Skeletal muscle cell (primary cell): Measurements from ENCODE around the gene CFAP221.
A peak's percentile ranks its signal among the peaks of the same experiment; 100 is the strongest.

Source experiments
- DNase-seq: peaks from one replicate; pipeline ENCODE4 v3.0.0-alpha.2; 2010; ENCODE audit warnings: low read depth
- H3K4me3 ChIP-seq: 2 replicates; pipeline ENCODE4 v1.5.1; 2011; ENCODE audit warnings: low read depth, mild to moderate bottlenecking, control low read depth, low read length, moderate library complexity

Gene CFAP221

DNA sequence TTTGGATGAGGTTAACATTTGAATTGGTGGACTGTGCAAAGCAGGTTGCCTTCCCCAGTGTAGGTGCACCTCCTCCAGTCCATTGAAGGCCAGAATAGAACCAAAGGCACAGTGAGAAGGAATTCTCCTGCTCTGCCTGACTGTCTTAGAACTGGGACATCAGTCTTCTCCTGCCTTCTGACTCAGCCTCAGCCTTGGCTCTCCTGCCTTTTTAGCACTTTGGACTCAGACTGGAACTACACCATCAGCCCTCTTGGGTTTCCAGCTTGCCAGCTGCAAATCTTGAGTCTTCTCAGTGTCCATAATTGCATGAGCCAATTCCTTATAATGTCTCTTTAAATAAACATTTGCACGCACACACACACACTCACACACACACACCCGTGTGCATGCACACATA lies 126.8 kb downstream of the CFAP221 start:
- H3K4me3 ChIP-seq = no peak overlapping the region
- DNase-seq = no peak

DNA sequence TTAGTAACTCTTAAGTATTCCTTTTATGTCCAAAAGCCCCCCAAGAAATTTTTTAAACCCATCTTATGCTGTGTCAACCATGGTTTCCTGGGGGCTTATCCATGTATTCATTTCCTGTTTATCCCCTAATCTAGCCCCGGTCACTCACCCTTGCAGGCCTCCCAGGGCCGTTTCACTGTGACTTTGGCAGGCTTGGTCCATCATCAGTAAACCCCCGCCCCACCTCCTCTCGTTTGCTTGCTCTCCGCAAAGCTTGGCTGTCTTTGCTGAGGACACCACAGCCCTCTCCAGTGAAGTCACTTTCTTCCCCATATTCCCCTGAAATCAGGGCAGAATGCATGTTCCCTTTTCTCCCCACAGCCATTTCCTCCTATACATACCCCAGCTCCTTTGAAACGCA lies 127.5 kb downstream of the CFAP221 start:
- no peak for DNase-seq
- H3K4me3 ChIP-seq = no peak overlapping the region

DNA sequence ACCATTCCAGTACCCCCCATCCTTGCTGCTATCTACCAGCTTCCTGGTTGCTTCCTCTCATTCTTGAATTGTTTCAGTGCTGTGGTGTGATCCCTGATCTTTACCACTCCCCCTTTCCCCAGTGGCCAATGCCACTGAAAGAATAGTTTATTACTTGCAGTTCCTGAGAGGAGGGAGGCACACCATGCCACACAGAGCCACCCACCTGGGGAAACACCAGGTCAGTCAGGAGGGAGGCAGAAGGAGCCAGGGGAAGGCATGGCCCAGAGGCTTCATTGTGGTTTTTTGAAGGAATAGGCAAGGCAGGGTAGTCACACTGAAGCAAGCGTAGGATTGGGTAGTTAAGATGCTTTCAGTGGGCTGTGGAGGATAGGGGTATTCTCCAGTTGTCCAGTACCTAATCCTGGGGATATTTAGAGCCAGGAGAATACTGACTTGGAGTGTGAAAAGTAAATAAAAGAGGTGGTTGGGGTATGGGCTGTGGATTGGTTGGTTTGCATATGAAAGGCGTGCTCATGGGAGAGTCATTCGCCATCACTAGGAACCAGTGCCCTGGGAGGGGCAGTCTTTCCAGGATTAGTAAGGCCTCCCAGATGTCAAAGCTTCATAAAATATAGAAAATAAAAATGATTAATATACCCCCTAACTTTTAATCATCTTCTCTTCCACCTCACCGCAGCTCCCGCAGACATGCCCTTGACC lies 128.1 kb downstream of the CFAP221 start:
- H3K4me3 ChIP-seq = no peak overlapping the region
- DNase-seq = no peak

DNA sequence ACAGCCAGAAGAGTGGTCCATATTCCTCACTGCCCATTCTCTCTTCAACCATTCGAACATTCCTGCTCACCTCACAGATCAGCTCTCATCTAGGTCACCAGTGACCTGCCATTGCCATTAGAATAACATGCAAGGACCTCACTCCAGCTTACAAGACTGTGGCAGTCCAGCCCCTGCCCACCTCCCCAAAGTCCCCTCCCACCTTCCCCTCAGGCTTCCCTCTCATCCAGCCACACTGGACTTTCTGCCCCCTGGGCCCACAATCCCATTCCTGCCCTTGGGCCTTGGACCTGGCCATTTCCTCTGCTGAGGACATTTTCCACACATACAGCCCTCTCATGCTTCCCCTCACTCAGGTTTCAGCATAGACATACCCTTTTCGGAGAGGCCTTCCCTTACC lies 129.5 kb downstream of the CFAP221 start:
- DNase-seq = no peak
- H3K4me3 ChIP-seq = no peak overlapping the region

DNA sequence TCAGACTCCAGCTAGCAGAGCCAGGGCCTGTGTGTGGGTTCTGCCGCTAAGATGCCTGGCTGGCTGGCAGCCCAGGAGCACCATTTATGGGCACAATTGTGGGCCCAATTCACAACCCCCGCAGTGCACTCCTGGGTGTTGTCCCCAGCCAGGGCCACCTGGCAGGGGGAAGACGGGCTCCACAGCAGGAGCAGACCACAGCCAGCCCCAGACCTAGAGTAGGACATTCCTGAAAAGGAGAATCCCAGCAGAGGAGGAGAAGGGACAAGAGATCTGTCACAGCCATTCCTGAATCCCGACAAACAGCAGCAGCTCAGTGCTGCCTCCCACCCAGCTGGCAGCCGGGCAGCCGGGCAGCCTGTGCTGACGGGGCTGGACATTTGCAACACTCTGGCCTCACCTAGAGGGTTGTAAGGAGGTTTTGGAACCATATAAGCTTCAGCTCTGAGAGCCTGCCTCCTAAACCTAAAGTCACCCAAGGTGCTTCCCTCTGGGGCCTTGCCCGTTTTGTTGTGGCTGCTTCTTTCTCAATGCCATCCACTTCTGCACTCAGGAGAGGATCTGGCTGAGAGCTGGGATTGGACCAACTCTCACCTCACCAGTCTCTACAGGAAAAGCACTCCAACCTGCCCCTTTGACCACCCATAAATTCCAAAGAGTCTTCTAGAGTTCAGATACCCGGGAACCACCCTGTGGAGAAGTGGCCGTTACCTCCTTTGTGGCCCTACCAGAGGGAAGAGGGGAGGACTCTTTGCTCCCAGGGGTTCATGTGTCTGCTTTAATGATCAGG lies 130.7 kb downstream of the CFAP221 start:
- no peak overlapping the region for H3K4me3 ChIP-seq
- no peak for DNase-seq

DNA sequence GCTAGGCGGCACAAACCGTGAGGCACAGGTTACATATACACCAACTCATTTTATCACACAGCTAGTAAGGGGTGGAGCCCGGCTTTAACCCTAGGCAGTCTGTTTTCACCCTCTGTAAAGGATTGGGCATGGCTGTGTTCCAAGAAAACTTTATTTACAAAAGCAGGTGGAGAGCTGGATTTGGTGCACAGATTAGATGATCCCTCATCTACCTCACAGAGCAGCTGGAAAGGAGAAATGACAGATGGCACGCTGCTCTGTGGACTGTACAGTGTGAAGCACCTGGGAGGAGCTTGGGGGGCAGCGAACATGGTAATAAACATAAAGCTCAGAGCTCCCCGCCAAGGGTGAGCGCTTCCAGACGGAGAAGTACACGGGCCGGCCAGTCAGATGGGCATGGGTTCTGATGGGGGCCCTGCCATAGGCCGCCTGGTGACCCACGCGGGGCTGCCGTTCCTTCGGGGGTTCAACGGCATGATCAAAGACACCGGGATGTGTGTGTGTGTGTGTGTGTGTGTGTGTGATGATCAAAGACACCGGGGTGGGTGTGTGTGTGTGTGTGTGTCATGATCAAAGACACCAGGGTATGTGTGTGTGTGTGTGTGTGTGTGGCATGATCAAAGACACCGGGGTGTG lies 133.9 kb downstream of the CFAP221 start:
- no peak for DNase-seq
- H3K4me3 ChIP-seq = no peak overlapping the region

DNA sequence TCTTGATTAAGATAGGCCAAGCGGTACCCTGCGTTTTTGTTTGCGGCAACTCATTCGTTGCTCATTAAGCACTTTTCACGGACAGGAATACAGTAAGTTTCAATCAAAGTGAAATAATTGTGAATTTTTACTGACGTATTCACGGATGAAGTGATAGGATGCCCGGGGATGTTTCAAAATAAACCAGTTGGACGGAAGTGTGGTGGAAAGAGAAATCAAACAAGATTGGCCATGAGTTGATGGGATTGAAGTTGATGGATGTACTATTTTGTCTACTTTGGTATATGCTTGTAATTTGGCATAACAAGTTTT lies 135.2 kb downstream of the CFAP221 start:
- DNase-seq = no peak

DNA sequence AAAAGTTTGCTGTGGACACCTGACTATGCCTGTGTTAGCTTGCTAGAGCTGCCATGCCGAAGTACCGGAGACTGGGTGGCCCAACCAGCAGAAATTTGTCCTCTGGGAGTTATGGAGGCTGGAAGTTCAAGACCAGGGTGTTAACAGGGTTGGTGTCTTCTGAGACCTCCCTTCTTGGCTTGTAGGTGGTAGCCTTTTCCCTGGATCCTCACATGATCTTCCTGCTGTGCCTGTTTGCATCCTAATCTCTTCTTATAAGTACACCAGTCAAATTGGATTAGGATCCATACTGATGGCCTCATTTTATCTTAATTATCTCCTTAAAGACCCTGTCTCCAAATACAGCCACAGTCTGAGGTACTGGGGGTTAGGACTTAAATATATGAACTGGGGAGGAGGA lies 135.6 kb downstream of the CFAP221 start:
- peak overlapping the region; percentile 90 for H3K4me3 ChIP-seq
- DNase-seq = no peak

More for the DNA sequence above, 135.2 kb downstream of the CFAP221 start:
- H3K4me3 ChIP-seq = peak overlapping the region; percentile 90

DNA sequence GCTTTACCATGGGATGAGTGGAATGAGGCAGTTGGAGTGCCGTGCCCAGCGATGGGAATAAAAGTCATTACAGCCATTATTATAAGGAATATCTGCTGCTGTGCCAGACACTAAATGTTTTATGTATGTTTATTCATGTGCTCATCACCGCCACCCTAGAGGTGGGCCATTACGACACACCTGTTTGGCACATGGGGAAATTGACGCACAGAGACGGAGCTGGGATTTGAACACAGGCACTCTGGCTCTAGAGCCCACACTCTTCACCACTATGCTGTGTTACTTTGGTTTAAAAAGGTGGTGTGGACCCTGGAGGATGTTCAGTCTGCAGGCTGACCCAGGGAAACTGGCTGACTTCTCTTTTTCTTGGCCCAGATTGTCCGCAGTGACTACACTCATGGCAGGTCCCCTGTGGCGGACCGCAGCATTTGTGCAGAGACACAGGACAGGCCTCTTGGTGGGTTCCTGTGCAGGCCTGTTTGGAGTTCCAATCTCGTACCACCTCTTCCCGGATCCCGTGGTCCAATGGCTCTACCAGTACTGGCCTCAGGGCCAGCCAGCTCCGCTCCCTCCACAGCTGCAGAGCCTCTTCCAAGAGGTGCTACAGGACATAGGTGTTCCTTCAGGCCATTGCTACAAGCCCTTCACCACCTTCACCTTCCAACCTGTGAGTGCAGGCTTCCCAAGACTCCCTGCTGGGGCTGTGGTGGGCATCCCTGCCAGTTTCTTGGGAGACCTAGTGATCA lies 136.4 kb downstream of the CFAP221 start:
- DNase-seq = no peak
- no peak overlapping the region for H3K4me3 ChIP-seq

DNA sequence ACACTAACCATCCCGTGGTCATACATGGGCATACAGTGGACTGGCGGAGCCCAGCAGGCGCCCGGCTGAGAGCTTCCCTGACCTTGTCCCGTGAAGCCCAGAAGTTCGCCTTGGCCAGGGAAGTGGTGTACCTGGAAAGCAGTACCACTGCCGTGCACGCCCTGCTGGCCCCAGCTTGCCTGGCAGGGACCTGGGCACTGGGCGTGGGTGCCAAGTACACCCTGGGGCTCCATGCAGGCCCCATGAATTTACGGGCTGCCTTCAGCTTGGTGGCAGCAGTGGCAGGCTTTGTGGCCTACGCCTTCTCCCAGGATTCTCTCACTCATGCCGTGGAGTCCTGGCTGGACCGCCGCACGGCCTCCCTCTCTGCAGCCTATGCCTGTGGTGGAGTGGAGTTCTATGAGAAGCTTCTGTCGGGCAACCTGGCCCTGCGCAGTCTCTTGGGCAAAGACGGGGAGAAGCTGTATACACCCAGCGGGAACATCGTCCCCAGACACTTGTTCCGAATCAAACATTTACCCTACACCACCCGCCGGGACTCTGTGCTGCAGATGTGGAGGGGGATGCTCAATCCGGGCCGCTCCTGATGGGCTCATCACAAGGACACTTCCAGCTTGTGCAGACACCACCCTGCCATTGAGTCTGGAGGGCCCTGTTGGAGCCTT lies 137.1 kb downstream of the CFAP221 start:
- no peak overlapping the region for H3K4me3 ChIP-seq
- DNase-seq = no peak

DNA sequence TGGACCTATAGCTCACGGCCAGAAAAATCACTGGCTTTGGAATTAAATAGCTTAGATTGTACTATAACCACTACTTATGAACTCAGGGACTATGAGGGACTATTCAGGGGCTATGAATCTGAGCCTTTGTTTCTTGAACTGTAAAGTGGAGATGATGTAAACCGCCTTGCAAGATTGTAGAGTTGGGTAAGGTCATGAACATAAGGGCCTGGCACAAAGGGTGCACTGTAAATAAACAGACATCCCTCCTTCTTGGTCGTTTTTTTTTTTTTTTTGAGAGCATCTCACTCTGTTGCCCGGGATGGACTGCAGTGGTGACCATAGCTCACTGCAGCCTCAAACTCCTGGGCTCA lies 137.6 kb downstream of the CFAP221 start:
- H3K4me3 ChIP-seq = no peak overlapping the region
- DNase-seq = no peak

DNA sequence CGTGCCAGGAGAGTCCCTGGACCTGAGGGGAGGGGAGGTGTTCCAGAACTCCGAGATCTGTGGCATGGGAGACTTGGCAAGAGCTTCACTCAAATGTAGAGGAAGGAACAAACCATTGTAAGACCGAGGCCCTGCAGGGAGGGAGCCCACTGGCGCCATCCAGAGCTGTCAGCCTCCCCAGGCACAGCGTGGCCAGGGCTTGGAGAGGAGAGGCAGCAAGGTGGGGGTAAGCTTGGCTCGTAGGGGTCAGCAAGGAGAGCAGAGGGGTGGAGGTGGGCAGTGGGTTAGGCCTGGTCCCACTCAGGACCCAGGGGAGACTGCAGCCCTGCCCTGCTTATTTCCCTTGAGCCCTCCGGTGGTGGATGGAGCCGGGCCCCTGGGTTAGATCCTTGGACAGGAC lies 138.3 kb downstream of the CFAP221 start:
- no peak for DNase-seq

DNA sequence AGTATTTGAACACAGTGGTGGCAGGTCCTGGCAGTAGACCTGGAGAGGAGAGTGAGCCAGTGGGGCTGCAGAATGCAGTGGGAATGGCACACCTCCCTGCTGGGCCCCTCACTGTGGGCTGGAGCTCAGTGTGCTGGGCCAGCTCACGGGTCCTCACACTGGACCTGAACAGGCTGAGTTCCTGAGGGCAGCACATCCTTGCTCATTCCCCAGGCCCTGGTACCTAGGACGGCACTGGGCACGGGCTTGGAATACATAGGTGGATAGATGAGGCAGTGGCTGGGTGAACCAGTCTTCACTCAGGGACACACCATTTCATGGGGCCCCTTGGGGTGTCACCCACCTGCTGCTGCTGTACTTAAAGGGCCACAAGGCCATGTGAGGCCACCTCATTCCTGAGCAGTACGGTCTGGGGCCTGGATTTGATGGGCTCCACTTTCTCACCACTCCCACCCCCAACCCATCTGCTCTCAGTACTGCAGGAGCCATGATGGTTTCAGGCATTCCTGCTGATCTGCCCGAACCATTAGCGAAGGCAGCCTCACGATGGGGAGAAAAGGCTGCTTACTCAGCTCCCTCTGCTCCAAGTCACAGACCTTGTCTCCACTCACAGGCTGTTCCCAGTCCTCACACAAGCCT lies 138.9 kb downstream of the CFAP221 start:
- no peak overlapping the region for H3K4me3 ChIP-seq
- DNase-seq = no peak

More for the DNA sequence above, 138.3 kb downstream of the CFAP221 start:
- no peak overlapping the region for H3K4me3 ChIP-seq

DNA sequence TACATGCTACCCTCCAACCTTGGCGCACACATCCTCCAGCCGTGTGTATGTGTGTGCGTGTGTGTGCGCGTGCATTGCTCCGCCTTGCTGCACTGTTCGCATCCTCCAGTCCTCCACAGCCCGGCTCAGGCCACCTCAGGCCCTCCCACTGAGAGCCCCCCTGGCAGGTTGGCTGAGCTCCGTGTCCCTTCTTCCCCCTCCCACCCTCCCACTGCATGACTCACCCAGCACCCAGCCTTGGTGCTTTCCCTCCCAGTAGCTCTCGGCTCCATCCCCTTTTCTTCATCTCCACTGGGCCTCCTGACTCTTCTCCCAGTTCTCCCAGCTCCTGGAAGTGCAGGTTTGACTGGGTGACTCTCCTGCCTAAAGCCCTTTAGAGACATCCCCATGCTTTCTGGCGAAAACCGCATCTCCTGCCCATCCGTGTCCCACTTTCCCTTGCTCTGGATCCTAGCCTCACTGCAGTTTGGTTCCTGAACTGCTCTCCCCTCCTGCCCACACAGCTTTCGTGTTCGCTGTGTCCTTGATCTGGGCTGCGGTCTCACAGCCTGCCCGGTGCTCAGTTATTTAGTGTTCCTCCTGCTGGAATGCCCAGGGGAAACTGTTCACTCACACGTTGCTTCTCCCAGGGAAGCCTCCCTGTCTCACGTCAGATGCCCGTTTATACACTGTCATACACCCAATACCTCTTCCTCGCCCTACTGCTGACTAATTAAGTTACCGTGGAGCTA lies 139.6 kb downstream of the CFAP221 start:
- DNase-seq = peak; percentile 31
- no peak overlapping the region for H3K4me3 ChIP-seq

DNA sequence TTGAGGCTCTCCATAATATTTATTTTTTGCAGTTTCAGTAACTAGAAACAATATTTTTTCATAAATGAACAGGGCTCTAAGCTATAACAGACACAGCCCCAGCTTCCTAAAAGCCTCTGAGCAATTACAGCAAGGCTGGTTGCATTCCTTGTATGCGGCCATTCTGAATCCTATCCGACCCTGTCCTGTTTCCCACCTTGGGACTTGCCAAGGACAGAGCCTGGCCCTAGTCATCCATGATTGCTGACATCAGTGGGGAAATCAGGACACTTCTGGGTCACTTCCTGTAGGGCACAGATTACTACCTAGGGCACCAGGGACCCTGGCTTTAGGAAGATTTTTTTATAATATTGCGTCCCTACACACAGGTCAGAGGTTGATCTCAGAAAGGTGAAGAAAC lies 140.3 kb downstream of the CFAP221 start:
- no peak for DNase-seq
- H3K4me3 ChIP-seq = no peak overlapping the region

DNA sequence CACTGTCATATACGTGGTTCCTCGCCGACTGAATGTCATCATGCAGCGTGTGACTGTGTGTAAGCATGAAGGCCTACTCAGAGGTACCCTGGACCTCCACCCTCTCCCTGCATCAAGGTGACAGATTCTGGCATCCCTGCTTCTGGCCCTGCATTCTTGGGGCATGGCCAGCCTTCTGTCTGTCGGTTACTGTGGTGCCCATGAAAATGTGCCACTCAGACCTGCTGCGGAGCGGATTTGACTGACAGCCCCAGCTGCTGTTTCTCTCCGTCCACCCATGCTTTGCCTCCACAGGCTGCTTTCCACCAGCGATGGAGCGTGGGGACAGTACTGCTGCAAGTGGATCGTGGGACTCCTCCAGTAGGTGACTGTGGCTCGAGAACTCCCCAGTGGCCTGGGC lies 144.4 kb downstream of the CFAP221 start:
- no peak overlapping the region for H3K4me3 ChIP-seq
- DNase-seq = no peak

DNA sequence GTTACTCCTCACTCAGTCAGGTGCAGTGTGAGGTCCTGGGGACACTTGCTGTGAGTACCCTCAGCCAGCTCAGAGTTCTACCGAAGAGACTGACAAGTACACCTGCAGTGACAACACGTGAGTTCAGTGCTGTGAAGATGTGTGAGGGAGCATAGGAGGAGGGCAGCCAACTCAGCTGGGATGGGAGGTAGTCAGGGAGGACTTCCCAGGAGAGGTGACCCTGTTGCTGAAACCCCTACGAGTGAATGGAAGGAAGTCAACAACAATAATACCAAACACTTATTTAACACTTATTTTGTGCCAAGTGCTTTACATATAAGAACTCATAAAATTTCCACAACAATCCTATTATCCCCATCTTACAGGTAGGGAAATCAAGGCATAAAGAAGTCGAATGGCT lies 145.0 kb downstream of the CFAP221 start:
- no peak for DNase-seq
- no peak overlapping the region for H3K4me3 ChIP-seq

DNA sequence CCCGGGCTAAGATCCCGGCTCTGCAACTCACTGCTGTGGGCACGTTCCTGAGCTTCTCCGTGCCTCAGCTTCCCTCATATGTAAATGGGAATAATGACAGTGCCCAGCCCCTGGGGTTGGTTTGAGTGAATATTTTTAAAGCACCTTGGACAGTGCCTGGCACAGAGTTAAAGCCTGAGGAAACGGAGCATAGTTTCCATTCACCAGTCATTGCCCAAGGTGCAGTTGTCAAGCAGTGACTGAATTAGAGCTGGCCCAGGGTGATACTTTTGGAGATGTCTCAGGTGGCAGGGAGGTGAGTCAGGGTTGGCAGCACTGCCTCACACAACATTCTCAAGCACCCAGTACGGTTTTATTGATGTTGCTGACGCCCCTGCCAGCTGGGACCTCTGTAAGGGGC lies 146.9 kb downstream of the CFAP221 start:
- no peak overlapping the region for H3K4me3 ChIP-seq
- no peak for DNase-seq
